COR-L47 (cell line): ENCODE results near the gene NAXE.
"Not testable (repeated sequence)": the region's sequence is repeated elsewhere in the genome, so short reads cannot be mapped to it uniquely, and the experiment has no call there.

Experiments used
- DNase-seq: peaks from one replicate; lab custom pipeline; 2025; lab: John Stamatoyannopoulos, UW

NAXE gene

GRCh38 chr1:156571261-156571852 is 20.2 kb upstream of the NAXE start:
- no peak for DNase-seq

- peak; percentile 66 for DNase-seq
These were observed 19.5 kb upstream of the NAXE start, which contains the start of gene IQGAP3 for GRCh38 chr1:156571919-156572662. Gene IQGAP3 (minus strand): TSS chr1:156572565. CDS start chr1:156572529, 36 bp downstream.

- no peak for DNase-seq
These were observed 18.9 kb upstream of the NAXE start for GRCh38 chr1:156572663-156573018.

- no peak for DNase-seq
These were observed 17.4 kb upstream of the NAXE start for GRCh38 chr1:156574039-156574633.

- DNase-seq, result peak; percentile 50
These were observed 14.0 kb upstream of the NAXE start for GRCh38 chr1:156577550-156577949.

GRCh38 chr1:156578055-156578454 is 13.5 kb upstream of the NAXE start:
- DNase-seq, result no peak

GRCh38 chr1:156579472-156579871 is 12.1 kb upstream of the NAXE start, which contains the start of gene TTC24:
Gene TTC24 (plus strand): TSS chr1:156579723. CDS start chr1:156581365, 1,642 bp downstream.
- no peak for DNase-seq

- DNase-seq, result no peak
These were observed 9.8 kb upstream of the NAXE start for GRCh38 chr1:156581661-156582387.

GRCh38 chr1:156582388-156583017 is 9.1 kb upstream of the NAXE start:
- no peak for DNase-seq

- peak; percentile 65 for DNase-seq
These were observed 7.6 kb upstream of the NAXE start for GRCh38 chr1:156583821-156584622.

- DNase-seq, result peak; percentile 58
These were observed 6.8 kb upstream of the NAXE start for GRCh38 chr1:156584813-156585212.

- no peak for DNase-seq
These were observed 5.3 kb upstream of the NAXE start for GRCh38 chr1:156586323-156586722.

GRCh38 chr1:156586892-156587477 is 4.6 kb upstream of the NAXE start:
- DNase-seq, result no peak

- DNase-seq, result not testable (repeated sequence)
These were observed 3.6 kb upstream of the NAXE start for GRCh38 chr1:156587927-156588326.

GRCh38 chr1:156589546-156589945 is 2.0 kb upstream of the NAXE start:
- DNase-seq, result no peak

GRCh38 chr1:156590326-156591180 is 1.0 kb upstream of the NAXE start:
- DNase-seq, result no peak

- no peak for DNase-seq
These were observed 470 bp upstream of the NAXE start for GRCh38 chr1:156591181-156591431.

- no peak for DNase-seq
These were observed 758 bp downstream of the NAXE start for GRCh38 chr1:156592158-156592909.

- no peak for DNase-seq
These were observed 1.5 kb downstream of the NAXE start for GRCh38 chr1:156592910-156593660.
